ENCODE measurements around the gene PRSS53. TPM values are rescaled to one million over a fixed set of nuclear protein-coding genes. Genes with fewer than 3 reads are reported as not detected.

The PRSS53 gene
- total and polyA plus RNA-seq, 10 of the 15 experiments (the other 5 are each of a cell fraction or from before 2014, with no cell fraction given): 0.35 to 3.4 (median 0.88) TPM; not detected in 2

- TF ChIP-seq NBN (IDR thresholded peaks at IDR 0.05): no peak
- TF ChIP-seq FOXK2 (IDR thresholded peaks at IDR 0.05): no peak
Observed at GRCh38 chr16:31043352-31043751, 45.4 kb downstream of the PRSS53 start (continued).

GRCh38 chr16:31042866-31043265, 45.9 kb downstream of the PRSS53 start:
- WGBS (ENCODE audit: insufficient coverage, insufficient replicate concordance, low lambda C conversion rate, missing lambda C conversion rate): 98% methylated on average over 10 of the region's 10 CpGs
- DNase-seq (ENCODE audit: low read depth, low spot score): no peak
- POLR2A ChIA-PET: no interaction called here
- SMC1A ChIA-PET (ENCODE audit: uncharacterized antibody, unreplicated experiment): no interaction called here
- Histone ChIP-seq H3K27me3 (replicated peaks in 1 of 2; ENCODE audit: control insufficient read depth in 2 of 2, insufficient read depth in 2 of 2, low read length in 1 of 2) (no peaks in the 10 kb centered on the region), H3K79me2 (ENCODE audit: control insufficient read depth, insufficient read depth, low read length) (no peaks in the 10 kb centered on the region), H3K27ac (ENCODE audit: control insufficient read depth, insufficient read depth) (no peak overlapping the region), H3K9me3 (replicated peaks; ENCODE audit: control insufficient read depth, insufficient read depth, low read length) (no peaks in the 10 kb centered on the region), H3K4me2 (ENCODE audit: control insufficient read depth, insufficient read depth) (no peak overlapping the region), H2AFZ (ENCODE audit: control insufficient read depth, low read depth, low read length) (no peak overlapping the region), H3K4me1 (ENCODE audit: control insufficient read depth, insufficient read depth, low read length) (no peaks in the 10 kb centered on the region), H4K20me1 (ENCODE audit: control insufficient read depth, insufficient read depth) (no peaks in the 10 kb centered on the region), H3K4me3 (no peak overlapping the region), H3K9ac (ENCODE audit: control insufficient read depth, insufficient read depth, low read length) (no peak overlapping the region), H3K36me3 (ENCODE audit: control insufficient read depth in 2 of 2, insufficient read depth in 2 of 2, low read length in 1 of 2) (peaks cover 1 to 12% of the 10 kb centered on the region in 2 experiments; a peak in 3 of 4 replicates)
- CTCF ChIA-PET: interaction anchor here (1.2 kb wide), 1 partner anchor 56 kb away, joined by 3 read pairs; no protein-coding TSS in a partner anchor
- FAIRE-seq: no peak
- no peak for ATAC-seq
- RAD21 ChIA-PET (ENCODE audit: unreplicated experiment): no interaction called here
- no TSS peak for BruUV-seq (replicated peaks)
- in situ Hi-C loops (cut with MboI) (no loop called here), intact Hi-C loops (cut with micrococcal nuclease; ENCODE audit: unreplicated experiment) (no loop called here)
- TF ChIP-seq SMAD5 (IDR thresholded peaks at IDR 0.05; ENCODE audit: low read depth) (no peak), NR2C2 (IDR thresholded peaks at IDR 0.05; ENCODE audit: borderline replicate concordance, control insufficient read depth, insufficient read length, low read depth) (no peak), POLR2A (IDR thresholded peaks at IDR 0.05; ENCODE audit: low read depth, low read length) (no peak), RBBP5 (conservative IDR thresholded peaks at IDR 0.05) (no peak), USF1 (IDR thresholded peaks at IDR 0.05; ENCODE audit: borderline replicate concordance, extremely low read length, insufficient read depth, low read depth, low read length) (no peak), HCFC1 (IDR thresholded peaks at IDR 0.05; ENCODE audit: low read length) (no peak), SRF (IDR thresholded peaks at IDR 0.05; ENCODE audit: low read depth in 2 of 2, low read length in 2 of 2) (no peak), KDM1A (IDR thresholded peaks at IDR 0.05; ENCODE audit: borderline replicate concordance) (no peak), IRF4 (IDR thresholded peaks at IDR 0.05; ENCODE audit: low read depth, low read length) (no peak), CREB1 (IDR thresholded peaks at IDR 0.05; ENCODE audit: low read depth) (no peak), PML (IDR thresholded peaks at IDR 0.05; ENCODE audit: low read length) (no peak), CHD2 (IDR thresholded peaks at IDR 0.05; ENCODE audit: borderline replicate concordance, low read depth, low read length) (no peak), BRCA1 (IDR thresholded peaks at IDR 0.05; ENCODE audit: low read depth, low read length) (no peak), NFIC (IDR thresholded peaks at IDR 0.05; ENCODE audit: low read depth, low read length) (no peak), MTA3 (IDR thresholded peaks at IDR 0.05; ENCODE audit: borderline replicate concordance, low read length) (no peak), POLR2AphosphoS5 (IDR thresholded peaks at IDR 0.05; ENCODE audit: low read length) (no peak), PAX5 (IDR thresholded peaks at IDR 0.05; ENCODE audit: borderline replicate concordance, low read depth, low read length) (no peak), ZNF622 (IDR thresholded peaks at IDR 0.05) (no peak), RCOR1 (conservative IDR thresholded peaks at IDR 0.05; ENCODE audit: low read depth, low read length) (no peak), BMI1 (IDR thresholded peaks at IDR 0.05; ENCODE audit: borderline replicate concordance) (no peak)

All from GM12878 (cell line).